ENCODE measurements around the gene IGSF21.

Gene IGSF21

DNA sequence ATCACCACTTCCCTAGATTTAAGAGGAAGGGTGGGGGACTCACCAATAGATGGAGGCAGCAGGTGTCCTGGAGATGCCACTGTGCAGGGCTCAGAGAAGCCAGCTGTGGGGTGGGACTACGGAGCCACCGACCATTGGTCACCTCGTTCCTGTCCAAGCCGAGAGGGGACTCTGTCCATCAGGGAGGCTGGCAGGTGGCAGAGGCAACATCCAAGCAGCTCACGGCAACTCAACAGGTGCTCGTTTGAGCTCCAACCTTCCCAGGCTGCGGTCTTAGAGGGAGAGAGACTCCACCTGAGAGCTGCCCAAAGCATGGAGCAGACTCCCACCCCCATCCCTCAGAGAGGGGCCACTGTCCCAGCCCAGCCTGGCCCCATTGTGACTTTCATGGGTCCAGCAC is 71.4 kb downstream of the IGSF21 start:
- no peak for DNase-seq (ENCODE audit: low read depth)
- no peak overlapping the region for H3K4me3 ChIP-seq (ENCODE audit: low read length)
- TF ChIP-seq, protein P1, sequence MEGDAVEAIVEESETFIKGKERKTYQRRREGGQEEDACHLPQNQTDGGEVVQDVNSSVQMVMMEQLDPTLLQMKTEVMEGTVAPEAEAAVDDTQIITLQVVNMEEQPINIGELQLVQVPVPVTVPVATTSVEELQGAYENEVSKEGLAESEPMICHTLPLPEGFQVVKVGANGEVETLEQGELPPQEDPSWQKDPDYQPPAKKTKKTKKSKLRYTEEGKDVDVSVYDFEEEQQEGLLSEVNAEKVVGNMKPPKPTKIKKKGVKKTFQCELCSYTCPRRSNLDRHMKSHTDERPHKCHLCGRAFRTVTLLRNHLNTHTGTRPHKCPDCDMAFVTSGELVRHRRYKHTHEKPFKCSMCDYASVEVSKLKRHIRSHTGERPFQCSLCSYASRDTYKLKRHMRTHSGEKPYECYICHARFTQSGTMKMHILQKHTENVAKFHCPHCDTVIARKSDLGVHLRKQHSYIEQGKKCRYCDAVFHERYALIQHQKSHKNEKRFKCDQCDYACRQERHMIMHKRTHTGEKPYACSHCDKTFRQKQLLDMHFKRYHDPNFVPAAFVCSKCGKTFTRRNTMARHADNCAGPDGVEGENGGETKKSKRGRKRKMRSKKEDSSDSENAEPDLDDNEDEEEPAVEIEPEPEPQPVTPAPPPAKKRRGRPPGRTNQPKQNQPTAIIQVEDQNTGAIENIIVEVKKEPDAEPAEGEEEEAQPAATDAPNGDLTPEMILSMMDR (IDR thresholded peaks at IDR 0.05; ENCODE audit: insufficient read depth, low read depth, low read length, missing control alignments): no peak

- DNase-seq (ENCODE audit: low read depth): no peak
- H3K4me3 ChIP-seq (ENCODE audit: low read length): no peak overlapping the region
- TF ChIP-seq, protein P1 (IDR thresholded peaks at IDR 0.05; ENCODE audit: insufficient read depth, low read depth, low read length, missing control alignments): no peak
Measured at GRCh38 chr1:18182398-18183160, 75.0 kb downstream of the IGSF21 start.

DNA sequence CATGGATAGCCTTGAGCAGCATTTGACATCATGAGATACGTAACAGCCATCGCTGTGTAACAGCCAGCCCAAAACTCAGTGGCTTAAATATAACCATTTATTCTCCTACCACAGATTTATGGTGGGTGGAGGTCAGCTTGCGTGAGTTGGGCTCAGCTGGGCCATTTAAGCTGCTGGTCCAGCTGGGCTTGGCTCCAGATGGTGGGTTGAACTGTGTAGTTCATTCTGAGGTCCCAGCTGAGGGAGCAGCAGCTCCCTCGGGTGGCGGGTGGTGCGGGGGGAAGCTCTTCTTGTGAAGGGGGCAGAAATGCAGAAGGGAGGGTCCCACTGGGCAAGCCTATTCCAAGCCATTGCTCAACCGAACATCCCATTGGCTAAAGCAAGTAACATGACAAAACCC is 75.9 kb downstream of the IGSF21 start:
- no peak for DNase-seq (ENCODE audit: low read depth)
- H3K4me3 ChIP-seq (ENCODE audit: low read length): no peak overlapping the region
- TF ChIP-seq, protein P1 (IDR thresholded peaks at IDR 0.05; ENCODE audit: insufficient read depth, low read depth, low read length, missing control alignments): no peak

DNA sequence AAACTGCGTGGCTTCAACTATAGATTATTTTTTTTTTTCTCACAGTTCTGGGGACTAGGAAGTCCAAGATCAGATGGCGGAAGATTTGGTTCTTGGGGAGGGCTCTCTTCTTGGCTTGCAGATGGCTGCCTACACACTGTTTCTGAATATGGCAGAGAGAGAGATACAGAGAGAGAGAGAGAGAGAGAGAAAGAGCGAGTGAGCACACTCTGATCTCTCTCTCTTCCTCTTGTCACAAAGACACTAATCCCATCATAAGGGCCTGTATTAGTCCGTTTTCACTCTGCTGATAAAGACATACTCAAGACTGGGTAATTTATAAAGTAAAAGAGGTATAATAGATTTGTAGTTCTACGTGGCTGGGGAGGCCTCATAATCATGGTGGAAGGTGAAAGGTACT is 79.5 kb downstream of the IGSF21 start:
- TF ChIP-seq, protein P1 (IDR thresholded peaks at IDR 0.05; ENCODE audit: insufficient read depth, low read depth, low read length, missing control alignments): no peak
- no peak for DNase-seq (ENCODE audit: low read depth)
- H3K4me3 ChIP-seq (ENCODE audit: low read length): no peak overlapping the region

DNA sequence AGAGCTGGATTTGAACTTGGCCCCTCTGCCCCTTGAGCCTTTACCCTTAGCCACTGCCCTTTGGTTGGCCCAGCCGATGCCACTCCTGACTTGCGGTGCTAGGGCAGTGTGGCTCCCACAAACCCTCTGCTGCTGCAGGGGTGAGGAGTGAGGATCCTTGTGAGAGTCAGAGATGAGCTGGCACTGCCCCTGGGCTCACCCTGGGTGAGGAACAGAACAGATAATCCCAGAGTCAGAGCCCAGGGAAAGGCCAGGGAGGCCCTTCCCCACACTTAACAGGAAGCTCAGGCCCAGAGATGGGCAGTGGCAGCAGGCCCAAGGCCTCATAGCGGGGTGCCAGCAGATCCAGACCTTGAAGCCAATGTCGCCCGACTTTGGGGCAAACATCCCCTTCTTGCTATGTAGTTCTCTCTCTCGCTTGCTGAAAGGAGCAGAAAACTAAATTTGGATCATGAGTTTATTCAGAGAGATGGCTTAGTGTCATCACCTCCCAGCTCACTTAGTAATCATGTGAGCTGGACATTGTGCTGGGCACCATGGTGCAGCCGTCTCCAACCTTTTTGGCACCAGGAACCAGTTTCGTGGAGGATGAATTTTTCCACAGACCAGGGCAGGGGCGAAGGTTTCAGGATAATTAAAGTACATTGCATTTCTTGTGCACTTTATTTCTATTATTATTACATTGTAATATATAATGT is 81.4 kb downstream of the IGSF21 start:
- TF ChIP-seq, protein P1 (IDR thresholded peaks at IDR 0.05; ENCODE audit: insufficient read depth, low read depth, low read length, missing control alignments): no peak
- DNase-seq (ENCODE audit: low read depth): no peak
- H3K4me3 ChIP-seq (ENCODE audit: low read length): no peak overlapping the region

DNA sequence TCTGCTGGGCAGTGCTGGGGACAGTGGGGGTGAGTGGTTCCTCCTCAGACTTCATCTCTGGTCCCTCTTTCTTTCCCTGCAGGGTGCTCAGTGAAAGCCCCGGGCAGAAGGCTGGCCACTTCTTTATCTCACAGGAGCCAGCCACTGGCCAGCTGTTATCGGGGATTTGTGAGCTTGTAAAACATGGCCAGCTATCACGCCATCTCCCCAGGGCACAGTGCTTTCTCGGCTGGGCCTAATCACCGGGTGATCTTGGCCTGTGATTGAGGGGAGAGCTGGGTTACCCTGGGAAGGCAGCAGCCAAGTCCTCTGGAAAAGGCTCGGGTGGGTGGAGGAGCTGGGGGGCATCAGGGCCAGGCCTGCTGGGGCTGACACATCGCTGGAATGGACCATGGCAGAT is 83.0 kb downstream of the IGSF21 start:
- TF ChIP-seq, protein P1 (IDR thresholded peaks at IDR 0.05; ENCODE audit: insufficient read depth, low read depth, low read length, missing control alignments): no peak
- no peak for DNase-seq (ENCODE audit: low read depth)
- no peak overlapping the region for H3K4me3 ChIP-seq (ENCODE audit: low read length)

Measured in epithelial cell of esophagus (primary cell).